Dedifferentiated amniotic fluid mesenchymal stem cell (primary cell): ENCODE data around the gene IGF2.
A peak's percentile ranks its signal among the peaks of the same experiment; 100 is the strongest.

Experiments used
- DNase-seq: peaks from one replicate; pipeline ENCODE4 v3.0.0-alpha.2; 2016; ENCODE audit errors: extremely low spot score

IGF2 gene

DNA sequence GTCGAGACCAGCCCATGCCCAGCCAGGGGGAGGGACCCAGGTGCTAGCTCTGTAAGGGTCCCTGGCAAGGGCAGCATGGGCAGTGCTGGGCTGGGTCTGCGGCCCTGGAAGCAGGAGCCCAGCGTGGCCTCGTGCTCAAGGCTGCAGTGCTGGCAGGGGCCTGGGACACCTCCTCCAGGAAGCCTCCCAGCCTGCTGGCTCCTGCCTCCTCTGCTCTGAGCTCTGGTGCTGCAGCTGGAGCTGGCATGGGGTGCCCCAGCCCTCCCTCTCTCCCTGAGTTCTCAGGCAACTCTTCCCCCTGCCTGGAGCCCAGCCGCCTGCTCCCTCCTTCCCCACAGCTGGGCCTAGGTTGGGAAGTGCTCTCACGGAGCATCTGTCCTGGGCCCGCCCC is 15.0 kb upstream of the IGF2 start:
- no peak for DNase-seq

DNA sequence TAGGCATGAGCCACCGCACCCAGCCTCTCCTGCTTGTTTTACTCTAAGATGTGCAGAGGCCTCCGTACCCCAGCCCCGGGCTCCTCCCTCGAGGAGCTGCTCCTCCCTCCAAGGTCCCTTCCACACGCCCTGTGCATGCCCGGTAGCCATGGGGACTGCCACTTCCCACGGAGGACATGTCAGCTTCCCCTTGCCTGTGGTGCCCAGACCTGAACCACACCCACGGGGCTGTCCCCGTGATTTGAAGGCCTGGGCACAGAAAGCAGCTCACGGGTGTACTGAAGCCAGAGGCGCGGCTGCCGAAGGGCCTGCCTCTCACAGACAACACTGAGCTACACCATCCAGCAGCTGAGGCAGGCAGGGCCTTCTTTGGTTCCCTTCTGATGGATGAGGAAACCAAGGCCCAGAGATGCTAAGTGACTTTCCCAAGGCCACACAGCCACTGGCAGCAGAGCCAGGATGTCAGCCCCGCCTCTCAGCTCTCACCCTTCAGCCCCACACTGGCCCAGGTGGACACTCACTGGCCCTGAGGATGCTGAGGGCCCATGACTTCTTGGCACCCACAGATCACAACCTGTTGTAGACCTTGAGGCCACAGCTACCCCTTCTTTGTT is 14.5 kb upstream of the IGF2 start:
- no peak for DNase-seq

DNA sequence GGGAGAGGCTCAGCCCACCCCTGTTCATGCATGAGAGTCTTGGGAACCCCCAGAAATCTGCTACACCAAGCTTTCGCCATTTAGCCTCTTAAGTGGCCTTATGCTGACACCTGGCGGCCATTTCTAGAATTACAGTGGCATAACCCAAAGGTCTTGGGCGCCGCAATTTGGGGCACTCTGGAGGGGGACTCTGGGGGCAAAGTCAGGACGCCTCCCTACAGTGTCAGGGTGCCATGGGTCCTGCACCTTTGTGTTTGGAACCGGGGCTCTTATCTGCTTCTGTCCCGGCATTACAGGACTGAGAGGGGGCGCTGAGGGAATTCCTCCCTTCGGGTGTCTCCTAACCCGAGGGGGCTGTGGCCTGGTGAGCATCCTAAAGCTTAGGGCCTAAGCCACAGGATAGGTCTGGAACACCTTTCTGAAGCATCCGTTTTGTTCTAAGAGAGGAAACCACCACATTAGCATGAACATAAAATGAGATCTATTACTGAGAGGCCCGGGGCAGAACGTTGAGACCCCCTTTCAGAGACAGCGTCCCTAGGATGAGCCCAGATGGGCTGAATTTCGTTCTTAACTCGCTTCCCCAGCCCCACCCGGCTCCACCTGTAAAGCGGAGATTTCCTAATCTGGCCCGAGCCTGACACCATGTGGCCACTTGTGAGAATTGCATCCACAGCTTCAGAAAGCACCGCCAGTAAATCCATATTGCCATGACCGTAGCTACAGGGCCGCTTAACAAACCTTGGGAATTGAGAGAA is 12.5 kb upstream of the IGF2 start:
- DNase-seq: peak; percentile 69

DNA sequence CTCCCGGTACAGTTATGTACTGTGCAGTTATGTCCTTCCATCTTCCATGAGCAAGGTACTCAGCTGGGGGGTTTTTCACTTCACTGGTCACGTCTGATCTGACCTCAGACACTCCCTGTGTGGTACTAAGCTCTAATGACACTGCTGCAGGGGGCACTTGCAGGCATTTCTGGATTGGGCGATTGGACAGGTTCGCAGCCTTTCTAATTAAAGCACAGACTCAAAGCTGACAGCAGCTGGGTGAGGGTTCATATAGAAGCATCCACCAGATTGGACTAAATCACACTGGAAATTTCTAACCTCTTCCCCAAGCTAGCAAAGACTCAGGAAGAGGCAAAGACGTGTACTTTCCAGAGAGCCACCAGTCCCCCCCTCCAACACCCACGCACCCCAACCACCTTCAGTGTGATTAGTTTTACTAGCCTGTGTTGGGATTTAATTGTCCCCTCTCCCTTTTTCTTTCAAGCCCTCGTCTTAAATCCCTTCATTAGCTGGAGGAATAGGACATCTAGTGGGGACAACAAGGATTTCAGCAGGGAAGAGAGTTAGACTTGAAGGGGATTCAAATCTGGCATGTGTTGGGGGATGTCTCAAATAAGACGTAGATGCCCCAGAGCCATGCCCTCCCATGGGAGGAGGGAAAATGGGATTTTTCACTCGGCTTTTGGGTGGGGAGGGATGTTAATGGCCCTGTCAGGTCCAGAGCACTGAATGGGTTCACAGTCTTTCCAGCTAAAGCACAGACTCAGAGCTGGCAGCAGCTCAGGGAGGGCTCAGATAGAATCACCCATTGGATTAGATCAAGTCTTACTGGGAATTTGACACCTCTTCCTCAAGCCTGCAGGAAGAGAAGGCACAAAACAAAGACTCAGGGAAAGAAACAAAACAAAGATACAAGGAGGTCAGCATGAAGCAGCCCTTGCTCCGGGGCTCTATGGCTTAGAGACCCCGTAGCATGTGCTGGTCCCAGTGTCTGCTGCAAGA is 11.0 kb upstream of the IGF2 start:
- peak; percentile 25 for DNase-seq

DNA sequence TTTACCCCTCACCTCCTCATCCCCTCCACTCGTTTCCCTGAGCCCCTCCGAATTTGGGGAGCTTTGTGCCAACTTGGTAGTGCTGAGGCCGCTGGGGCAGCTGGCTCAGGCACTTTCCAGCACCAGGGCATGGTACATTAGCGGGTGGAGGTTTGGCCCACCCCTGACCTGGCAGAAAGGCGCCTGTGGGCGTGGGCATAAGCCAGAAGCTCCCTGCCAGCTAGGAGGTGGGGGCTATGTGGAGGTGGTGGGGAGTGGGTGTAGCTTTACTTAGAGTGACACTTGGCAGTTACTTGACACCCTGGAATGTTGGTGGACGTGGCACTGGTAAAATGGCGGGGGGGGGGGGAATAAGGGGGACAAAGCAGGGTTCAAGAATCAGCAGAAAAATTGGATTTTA is 10.3 kb upstream of the IGF2 start:
- no peak for DNase-seq

DNA sequence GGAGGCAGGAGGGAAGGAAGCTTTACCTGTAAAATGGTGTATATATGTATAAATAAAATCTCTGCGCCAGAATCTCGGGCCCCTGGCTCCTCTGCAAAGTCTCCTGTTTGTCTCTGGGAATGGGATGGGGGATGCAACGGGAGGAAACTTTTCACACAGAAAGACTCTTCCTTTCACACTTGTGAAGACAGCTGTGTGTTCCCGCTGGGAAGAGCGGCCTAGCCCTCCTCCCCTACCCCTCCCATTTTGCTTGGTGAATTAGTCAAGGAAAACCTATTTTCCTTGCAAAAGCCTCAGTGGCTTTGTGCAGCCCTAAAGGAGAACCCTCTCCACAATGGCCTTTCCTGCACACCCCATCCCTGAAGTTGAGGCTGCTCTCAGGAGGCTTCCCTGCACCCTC is 9.4 kb upstream of the IGF2 start:
- no peak for DNase-seq

DNA sequence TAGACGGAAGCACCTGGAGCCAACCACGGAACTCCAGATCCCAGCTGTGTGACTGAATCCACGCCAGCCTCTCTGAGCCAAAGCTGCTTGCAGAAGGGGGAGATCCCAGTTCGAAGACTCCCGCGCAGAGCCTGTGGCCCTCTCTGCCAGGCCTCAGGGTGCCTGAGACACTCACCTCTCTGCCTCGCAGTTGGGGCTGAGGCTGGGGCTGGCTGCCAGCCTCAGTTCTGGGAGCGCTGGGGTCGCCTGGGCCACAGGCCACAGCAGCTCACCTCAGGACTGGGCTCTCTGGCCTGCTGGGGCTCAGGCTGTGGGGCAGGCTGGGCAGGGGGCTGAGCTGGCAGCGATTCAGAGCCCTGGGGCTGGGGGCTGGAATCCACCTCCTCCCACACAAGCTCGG is 8.2 kb upstream of the IGF2 start:
- DNase-seq: no peak

DNA sequence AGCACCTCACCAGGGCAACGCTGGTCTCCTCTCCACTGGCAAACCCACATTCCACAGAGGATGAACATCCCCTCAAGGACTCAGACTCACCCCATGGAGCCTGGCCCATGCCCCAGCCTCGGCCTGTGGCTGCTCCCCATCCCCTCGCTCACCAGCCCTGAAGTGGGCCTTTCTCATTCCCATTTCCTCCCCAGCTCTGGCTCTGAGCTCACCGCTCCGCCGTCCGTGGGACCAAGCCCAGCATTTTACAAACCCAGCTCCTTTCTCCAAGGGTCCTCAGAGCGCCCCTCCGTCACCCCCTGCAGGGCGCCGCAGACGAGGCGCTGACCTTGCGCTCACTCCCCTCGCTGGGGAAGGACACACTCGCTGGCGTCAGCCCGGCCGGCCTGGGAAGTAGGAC is 6.9 kb upstream of the IGF2 start:
- DNase-seq: no peak

DNA sequence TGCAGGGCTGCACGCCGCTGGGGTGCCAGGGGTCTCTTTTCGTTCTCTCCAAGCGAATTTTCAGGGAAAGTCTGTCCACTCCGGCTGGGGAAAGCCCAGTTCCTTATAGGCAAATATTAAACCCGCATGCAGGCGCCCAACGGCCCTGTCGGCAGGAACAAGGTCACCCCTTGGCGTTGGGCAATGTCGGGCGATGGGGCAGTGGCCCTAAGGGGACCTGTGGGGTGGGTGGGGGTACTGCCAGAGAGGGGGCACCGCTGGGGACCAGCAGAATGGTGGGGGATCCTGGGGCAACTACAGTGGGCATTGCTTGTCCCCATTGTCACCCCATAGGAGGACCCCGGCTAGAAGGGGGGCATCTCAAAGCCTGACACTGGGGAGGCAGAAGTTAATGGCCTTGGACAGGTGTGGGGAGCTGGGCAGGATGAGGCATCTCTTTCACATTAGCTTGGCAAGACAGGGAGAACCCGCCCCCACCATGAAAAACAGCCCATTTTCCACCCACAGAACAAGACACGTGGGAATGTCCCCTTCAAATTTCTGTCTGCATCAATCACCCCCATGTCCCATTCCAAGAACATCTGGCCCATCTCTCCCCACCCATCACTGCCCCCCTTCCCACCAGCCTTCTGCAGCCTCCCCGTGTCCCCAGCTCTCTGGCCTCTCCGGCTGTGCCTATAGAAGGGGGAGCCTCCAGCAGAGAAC is 5.5 kb upstream of the IGF2 start:
- DNase-seq: no peak

DNA sequence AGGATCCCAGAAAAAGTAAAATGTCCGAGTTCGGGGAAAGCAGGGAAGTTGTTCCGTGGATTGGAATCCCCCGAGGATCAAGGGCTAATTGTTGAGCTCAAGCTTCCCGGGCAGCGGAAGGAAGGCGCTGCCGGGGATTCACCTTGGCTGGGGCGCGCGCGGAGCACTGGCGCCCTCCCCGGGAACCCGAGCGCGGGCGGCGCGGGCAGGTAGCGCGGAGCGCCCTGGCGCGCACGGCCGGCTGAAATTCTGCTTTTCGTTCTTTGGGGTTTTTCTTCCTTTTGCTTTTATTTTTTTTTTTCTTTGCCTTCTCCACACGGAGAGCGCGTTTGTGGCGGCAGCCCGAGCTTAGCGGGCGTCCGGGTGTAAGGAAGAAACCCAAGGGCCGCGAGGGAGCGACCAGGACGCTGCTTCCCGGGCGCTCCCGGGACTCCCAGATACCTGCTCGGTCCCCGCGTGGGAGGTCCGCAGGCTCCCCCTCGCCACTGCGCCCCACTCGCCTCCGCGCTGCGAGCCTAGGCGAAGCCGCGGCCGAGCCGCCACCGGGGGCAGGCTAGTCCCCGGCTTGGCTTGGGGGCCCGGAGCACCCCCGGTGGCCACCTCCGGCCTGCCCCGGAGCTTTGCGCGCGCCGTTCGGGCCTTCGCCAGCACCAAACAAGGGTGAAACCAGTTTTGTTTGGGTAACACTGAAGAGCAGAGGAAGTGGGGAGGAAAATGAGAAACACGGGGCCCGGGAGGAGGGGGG is 4.8 kb upstream of the IGF2 start:
- no peak for DNase-seq

DNA sequence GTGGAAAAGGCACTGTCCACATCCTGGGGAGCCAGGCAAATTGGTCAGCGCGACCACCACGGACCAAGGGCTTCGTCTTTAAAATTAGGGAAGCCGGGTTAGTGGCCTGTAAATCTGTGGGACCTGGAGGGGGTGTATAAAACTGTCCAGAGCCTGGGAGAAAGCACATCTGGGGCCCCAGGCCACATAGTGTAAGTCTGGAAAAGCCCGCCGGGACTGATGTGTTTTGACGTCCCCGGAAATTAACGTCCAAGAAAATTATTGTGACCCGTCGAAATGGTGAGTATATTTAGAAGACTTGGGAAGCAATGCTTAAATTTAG is 4.2 kb upstream of the IGF2 start:
- DNase-seq: no peak

DNA sequence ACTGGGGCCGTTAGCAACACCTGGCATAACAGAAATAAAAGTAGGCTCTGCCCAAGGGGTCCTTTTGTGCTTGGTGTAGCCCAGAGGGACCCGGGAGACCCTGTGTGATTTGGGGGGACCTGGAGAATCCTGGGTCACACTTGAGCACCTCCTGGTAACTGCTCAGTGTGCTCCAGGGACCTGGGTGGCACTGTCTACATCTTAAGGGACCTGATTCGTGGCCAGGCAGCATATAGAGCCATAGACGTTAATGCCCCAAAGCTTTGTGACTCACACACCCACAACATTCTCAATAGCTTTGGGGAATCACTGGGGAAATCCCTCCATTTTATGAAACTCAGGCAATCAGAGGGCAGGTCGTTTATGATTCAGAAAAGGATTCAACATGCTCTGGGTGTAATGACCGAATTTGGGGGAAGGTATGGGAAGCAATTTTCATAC is 3.6 kb upstream of the IGF2 start:
- no peak for DNase-seq

DNA sequence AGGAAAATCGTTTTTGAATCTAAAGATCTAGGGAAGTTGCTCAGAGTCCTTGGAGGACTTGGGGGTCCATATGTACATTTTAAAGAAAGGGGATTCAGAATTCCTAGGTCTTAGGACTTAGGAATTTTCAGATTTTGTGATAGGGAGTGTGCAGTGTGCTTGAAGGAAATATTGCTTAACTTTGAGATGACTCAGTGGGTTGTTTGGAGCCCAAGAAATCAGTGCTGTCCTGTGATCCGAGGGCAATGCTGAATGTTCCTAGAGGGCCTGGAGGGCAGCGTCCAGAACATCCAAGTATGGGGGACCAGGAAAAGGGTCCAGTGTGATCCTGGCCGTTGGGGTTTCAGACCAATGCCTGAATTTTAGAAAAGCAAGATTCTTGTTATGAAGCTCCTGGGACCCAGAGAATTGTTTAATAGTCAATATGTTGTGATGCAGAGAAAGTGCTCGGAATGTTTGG is 3.1 kb upstream of the IGF2 start:
- peak; percentile 47 for DNase-seq

DNA sequence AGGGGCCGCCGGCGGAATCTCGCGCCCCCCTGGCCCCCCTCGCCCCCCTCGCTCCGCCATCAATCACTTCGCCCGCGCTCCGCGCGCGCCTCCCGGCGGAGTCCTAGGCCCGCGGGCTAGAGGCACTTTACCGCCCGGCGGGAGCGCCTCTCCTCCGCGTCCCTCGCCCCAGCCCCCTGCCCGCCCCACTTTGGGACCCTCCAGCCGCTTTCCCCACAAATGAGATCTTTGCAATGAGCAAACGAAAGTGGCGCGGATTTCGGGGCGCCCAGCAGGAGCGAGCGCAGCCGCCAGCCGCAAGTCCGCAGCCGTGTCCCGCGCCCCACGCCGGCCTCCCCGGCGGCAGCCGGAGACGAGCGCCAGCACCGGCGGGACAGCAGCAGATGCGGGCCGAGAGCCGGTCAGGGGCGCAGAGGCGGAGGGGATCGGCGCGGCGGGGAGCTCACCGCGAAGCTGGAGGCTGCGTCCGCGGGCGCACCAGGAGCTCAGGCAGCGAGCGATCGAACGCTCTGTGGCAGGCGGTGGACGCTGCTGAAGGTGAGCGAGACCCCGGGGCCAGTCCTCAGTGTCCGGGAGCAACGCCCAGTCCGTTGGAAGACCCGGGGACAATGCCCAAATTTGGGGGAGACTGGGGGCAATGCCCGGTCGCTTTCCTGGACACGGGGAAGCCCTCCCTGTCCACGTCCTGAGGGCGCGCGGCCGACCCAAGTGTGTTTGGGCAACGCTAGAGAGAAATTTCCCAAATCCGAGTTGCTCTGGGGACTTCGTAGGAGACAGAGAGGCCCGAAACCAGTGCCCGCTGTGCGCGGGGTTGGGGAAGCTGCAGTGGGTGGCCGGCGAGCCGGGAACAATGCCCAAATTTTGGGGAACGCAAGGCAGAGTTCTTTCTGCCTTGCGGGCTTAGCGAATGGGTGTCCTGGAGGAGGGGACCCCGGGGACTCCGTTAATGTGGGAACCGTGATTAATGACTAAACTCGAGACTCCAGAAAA is 1.5 kb upstream of the IGF2 start:
- no peak for DNase-seq

DNA sequence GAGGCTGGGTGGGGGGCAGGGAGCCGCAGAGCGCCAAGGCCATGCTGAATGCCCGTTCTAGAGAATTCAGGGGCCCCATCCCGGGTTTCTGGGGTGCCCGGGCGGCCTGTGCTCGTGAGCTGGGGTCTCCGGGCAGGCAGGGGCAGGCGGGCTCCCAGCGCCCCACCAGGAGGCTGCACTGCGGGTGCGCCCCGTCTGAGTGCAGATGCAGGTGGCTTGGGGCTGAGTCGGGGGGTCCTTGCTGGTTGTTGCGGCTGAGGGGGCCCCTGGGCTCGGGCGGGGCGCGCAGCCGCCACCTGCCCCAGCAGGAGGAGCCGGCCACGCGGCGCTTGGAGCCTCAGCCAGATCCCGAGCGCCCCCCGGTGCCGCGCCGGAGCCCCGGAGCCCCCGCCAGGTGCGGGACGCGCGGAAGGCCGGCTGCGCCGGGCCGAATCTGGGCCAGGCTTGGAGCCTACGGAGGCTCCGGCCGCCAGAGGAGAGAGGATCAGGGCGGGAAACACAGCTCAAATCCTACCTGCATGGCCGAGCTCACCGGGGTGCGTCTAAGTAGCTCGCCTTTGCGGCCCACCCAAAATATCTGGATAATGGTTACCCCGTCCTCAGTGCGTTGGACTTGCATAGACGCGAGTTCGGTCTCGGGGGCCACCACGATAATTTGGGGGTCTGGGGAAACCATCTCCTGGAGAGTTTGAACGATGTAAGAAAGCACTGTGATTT is 590 bp upstream of the IGF2 start:
- no peak for DNase-seq

DNA sequence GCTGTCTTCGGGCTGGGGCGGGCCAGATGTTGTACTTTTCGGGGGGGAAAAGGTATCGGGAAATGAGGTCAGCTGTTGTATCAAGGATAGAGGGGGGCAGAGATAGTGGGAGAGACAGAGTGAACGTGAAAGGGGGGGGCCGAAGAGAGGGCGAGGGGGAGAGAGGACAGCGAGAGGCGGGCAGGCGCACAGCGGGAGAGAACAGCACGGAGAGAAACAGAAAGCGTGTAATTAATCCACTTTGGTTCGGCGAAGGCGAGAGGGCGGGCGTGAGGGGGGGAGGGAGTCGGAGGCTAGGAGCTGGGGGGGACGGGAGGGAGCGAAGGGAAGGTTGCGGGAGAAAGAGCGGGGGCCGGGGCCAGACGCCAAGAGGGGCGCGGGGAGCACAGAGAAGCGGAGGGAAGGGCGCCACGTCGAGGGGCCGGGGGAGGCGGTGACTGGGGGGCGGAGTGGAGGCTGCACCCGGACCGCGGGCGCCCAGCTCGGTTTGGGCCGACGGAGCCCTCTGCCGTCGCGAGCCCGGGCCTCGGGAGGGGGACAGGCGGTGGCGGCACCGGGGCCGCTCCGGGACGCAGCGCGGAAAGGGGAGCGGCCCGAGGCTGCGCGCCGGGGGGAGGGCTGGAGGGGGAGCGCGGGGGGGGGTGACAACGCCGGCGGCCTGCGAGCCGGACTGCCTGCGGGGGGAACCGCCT is 612 bp downstream of the IGF2 start:
- no peak for DNase-seq

DNA sequence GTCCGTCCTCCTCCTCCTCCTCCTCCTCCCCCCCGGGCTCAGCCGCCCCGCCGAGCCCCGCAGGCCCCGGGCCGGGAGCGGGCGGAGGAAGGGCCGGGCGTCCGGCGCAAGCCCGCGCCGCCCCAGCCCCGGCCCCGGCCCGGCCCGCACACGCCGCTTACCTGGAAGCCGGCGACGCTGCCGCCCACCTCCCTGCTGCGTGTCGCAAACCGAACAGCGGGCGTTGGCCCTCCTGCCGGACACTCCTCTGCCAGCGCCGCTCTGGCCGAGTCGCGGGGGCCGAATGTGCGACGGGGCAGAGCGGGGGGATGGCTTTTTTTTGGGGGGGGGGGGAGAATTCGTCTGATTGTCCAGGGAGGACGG is 1.1 kb downstream of the IGF2 start:
- DNase-seq: no peak

DNA sequence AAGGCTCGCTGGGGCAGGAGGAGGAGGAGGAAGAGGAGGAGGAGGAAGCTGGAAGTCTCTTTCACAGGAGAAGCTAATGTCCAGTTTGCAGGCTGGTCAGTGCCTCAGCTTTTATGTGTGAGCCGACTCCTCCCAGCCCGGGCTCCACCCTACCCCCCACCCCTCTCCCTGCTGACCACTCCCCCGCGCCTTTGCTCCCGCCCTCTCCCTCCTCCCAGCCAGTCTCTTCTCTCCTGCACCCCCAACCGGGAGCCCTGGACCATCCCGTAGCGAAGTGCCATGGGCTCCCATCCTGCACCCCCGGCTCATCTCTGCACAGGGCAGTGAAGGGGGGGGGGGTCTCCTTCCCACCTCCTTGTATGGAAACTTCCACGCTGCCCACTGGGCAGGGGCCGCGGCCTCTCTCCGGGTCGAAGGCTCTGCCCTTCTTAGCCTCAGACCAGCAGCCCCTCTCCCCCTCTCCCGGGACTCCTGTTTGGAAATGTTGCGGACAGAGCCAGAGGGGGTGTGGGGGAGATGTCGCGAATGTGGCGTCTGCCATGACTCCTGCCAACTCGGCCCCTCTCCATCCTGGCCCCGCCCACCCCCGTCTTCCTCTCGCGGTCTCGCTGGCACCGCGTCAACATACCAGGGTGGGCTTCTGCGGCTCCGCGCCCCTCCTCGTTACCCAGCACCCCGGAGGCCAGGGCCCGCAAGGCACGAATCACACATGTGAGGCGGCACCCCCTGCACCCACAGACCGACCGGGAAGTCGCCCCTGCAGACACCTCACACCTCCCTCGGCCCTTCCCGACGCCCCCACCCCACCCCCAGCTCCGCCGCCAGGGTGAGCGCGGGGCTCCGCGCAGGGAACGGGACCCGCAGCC is 1.8 kb downstream of the IGF2 start:
- DNase-seq: peak; percentile 73
